HG03175 (cell line): ENCODE data around the gene HES4.
"Not testable (repeated sequence)": the region's sequence is repeated elsewhere in the genome, so short reads cannot be mapped to it uniquely, and the experiment has no call there.

Source experiments
- ATAC-seq: cut with Tn5 transposase; IDR thresholded peaks from one replicate; pipeline ENCODE4 v1.9.1; 2021; ENCODE audit warnings: mild to moderate bottlenecking, moderate library complexity; ENCODE audit not compliant: unreplicated experiment

HES4 gene

GRCh38 chr1:1019122-1019999 lies 19.5 kb upstream of the HES4 start:
- peak; percentile 64 for ATAC-seq

GRCh38 chr1:1018321-1018685 lies 18.4 kb upstream of the HES4 start:
- ATAC-seq, result not testable (repeated sequence)

- ATAC-seq, result not testable (repeated sequence)
These were observed 17.8 kb upstream of the HES4 start for GRCh38 chr1:1017397-1018320.

DNA sequence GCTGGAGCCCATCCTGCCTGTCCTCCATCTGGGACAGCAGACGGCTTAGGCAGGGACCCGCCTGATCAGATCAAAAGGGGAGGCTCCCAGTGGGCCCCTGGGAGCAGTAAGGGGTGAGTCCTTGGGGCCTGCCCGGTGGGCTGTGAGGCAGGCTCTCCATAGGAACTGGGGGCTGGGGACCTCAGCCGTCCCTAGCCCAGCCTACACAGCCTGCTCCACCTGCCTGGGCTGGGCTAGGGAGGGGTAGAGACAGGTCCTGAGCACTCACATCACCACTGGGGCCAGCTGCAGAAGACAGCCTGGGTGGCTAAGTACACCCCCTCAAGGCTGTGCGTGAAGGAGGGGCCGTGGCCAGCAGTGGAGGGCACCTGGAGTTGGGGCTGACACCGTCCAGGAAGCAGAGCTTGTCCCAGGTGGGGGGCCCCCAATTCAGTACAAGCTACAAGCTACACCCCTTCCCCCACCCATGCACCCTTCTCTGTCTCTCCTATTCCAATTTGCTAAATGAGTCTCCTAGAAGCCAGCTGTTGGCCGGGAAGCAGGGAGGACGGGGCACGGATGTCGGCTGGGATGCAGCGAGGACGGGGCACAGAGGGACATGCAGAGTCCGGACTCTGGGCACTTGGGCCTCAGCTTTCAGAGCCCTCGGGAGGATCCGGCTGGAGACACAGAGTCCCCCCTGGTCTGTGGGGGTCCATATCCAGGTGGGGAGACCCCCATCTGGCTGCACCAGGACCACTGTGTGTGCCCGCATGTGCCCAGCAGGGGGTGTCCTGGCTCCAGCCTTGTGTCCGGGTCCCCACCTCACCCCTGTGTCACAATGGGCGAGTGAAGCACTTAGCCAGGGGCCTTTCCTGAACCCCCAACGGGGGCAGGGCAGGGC lies 15.1 kb upstream of the HES4 start:
- ATAC-seq, result no peak

DNA sequence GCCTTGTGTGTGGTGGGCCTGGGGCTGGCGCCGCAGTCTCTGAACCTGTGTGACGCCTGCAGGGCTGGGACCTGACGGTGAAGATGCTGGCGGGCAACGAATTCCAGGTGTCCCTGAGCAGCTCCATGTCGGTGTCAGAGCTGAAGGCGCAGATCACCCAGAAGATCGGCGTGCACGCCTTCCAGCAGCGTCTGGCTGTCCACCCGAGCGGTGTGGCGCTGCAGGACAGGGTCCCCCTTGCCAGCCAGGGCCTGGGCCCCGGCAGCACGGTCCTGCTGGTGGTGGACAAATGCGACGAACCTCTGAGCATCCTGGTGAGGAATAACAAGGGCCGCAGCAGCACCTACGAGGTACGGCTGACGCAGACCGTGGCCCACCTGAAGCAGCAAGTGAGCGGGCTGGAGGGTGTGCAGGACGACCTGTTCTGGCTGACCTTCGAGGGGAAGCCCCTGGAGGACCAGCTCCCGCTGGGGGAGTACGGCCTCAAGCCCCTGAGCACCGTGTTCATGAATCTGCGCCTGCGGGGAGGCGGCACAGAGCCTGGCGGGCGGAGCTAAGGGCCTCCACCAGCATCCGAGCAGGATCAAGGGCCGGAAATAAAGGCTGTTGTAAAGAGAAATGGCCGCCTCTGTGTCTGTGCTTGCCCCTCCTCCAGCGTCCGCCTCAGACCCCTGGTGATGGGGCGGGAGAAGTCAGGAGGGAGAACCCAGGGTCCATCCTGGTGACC lies 14.2 kb upstream of the HES4 start:
- ATAC-seq, result no peak

- ATAC-seq, result peak; percentile 80
These were observed 13.4 kb upstream of the HES4 start, which contains the start of gene ISG15 for GRCh38 chr1:1013105-1013921. ISG15 (plus strand) TSS chr1:1013497; CDS start chr1:1013574, 77 bp downstream.

DNA sequence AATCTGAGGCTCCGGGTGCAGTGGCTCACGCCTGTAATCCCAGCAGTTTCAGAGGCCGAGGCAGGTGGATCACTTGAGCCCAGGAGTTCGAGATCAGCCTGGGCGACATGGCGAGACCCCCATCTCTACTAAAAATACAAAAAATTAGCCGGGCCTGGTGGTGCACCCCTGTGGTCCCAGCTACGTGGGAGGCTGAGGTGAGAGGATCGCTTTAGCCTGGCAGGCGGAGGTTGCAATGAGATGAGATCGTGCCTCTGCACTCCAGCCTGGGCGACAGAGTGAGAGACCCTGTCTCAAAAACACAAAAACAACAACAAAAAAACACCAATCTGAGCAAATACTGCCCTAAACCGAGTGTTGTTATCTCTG lies 12.8 kb upstream of the HES4 start:
- ATAC-seq, result not testable (repeated sequence)

GRCh38 chr1:1011396-1011949 lies 11.6 kb upstream of the HES4 start:
- no peak for ATAC-seq

GRCh38 chr1:1010131-1010530 lies 10.2 kb upstream of the HES4 start:
- not testable (repeated sequence) for ATAC-seq

DNA sequence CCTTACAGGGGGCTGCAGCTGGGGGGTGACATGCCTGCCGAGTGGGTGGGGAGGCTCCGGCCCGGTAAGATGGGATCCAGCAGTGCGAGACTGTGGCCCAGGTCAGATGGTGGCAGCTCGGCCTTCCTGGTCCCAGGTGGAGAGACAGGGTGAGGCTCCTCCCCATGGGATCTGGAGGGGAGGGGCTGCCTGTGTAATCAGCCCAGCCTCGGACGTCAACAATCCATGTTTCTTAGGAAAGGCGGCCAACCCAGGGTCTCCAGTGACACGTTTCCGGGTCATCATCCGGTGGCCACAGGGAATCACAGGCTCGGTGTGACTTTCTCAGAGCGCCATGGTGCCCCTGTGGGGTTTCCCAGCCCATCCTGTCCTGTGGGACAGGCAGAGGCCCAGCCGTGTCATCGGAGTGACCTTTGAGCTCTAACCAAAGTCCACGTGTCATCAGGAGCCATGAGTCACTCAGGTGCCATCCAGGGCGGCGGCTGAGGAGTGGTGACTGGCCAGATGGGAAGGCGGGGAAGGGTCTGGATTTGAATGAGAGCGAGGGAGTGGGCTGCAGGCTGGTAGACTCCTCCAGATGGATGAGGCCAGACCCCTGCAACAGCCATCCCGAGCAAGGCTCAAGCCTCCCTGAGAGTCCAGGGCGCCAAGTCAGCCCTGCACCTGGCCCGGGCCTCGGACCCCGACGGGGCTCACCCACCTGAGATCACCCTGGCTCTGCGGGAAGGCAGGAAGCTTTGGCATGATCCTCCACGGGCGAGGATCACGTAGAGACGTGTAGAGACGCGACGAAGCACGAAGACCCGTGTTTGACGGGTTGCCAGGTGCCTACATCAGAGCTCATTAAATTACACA lies 6.6 kb upstream of the HES4 start:
- ATAC-seq, result no peak

DNA sequence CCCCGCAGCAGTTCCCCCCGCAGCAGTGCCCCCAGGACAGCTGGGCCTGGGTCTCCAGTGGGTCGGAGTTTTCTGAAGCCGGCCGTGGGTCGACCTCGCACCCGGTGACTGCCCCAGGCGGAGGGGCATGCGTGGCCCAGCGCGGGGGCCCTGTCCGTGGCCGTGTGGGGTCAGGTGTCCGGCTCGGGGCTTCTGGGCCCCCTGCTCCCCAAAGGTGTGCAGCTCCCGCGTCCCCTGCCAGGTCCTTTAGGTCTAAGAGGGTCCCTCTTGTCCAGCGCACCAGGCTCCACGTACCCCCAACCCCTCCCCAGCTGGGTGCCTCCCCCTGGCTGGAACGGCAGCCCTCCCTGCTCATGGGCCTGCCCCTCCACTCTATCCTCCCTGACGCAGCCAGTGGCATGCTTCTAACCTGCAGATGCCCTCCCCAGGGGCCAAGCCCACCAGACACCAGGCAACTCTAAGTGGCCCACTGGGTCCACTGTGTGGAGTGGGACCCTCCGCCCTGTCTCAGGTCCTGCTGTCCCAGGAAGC lies 5.9 kb upstream of the HES4 start:
- no peak for ATAC-seq

DNA sequence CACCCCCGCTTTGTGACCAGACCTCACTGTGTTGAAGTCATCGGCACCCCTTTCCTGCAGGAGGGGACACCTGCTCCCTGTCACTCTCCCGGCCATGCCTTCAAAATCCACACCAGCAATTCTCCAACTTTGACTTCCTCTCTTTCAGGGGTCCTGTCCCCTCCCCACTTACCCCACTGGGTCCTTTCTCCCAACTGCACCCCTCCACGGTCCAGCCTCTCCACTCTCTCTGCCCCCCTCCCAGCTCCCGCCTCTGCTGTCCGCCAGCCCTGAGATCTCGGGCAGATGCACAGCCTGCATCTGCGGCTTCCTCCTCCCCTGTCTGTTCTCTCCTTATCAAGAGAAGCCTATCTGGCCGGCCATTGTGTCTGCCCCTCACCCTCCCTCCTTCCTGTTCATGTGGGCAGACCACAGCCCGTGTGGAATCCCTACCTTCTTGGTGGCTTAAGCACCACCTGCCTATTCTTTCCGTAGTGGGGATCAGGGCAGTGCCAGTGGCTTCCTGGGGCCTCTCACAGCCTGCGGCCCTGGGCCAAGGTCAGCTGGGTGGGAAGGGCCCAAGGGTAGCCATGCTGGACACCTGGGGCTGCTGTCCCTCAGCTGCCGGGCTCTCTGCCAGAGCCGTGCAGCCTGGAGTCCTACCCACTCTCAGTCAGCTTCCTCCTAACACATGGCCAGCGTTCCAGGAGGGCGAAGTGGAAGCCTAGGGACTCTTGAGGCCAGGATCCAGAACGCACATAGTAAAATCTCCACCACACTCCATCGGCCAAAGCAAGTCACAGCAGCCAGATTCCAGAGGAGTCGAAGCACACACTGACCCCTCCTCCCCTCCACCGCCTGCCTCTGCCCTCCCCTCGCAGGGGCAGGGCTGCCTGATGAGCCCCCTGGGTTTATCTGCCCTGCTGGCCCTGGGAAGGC lies 5.1 kb upstream of the HES4 start:
- no peak for ATAC-seq

DNA sequence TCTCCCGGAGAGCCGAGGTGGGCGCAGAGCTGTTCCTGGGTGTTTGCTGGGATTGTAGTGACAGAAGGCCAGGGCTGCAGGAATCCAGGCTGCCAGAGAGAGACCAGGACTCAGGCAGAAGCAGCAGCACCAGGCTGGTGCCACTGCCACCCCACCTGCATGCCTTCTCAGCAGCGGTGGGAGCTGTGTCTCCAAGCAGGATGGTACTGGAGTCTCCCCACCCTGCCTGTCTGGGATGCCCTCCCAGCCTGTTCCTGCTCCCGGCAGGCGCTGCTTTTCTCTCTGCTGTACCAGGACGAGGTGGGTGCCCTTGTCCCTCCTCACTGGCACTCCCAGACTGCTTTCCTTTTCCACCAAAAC lies 4.5 kb upstream of the HES4 start:
- ATAC-seq, result no peak

GRCh38 chr1:1003618-1004419 lies 3.9 kb upstream of the HES4 start:
- no peak for ATAC-seq

DNA sequence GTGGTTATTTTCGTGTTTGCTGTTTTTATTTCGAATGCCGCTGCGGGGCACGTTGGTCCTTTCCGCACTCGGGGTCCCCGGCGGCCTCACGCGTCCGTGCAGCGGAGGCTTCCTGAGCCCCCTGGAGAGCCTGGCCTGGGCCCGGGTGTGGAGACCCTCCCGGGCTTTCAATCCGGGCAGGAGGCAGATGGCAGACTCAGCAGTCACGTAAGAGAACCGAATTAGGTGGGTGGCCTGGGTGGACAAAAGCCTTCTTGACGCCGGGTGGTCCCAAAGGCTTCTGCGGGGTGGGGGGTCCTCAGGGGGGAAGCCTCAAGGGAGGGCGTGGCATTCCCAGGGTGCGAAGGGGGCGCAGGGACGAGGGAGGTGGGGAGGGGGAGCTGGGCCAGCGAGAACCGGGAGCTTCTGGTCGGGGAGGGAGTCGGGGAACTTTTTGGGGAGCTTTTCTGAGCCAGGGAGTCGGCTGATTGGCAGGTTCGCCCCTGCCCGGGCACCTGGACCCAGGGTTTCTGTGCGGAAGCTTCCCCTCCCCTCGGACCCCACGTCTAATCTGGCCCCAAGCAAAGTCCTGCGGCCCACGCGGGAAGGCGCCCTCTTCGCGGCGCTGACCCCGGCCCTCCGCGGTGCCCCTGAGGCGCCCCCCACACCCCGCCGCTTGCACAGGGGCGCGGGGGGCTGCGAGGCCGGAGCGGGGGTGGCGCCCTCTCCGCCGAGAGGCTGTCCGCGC lies 1.3 kb upstream of the HES4 start:
- no peak for ATAC-seq
